GM18499 (cell line): ENCODE measurements around the gene UST.
"Not testable (repeated sequence)": the region's sequence is repeated elsewhere in the genome, so short reads cannot be mapped to it uniquely, and the experiment has no call there.

ENCODE experiments used
- ATAC-seq: cut with Tn5 transposase; IDR thresholded peaks from one replicate; pipeline ENCODE4 v1.9.1; 2021; ENCODE audit warnings: moderate number of reproducible peaks; ENCODE audit not compliant: insufficient read depth, unreplicated experiment

Gene UST

DNA sequence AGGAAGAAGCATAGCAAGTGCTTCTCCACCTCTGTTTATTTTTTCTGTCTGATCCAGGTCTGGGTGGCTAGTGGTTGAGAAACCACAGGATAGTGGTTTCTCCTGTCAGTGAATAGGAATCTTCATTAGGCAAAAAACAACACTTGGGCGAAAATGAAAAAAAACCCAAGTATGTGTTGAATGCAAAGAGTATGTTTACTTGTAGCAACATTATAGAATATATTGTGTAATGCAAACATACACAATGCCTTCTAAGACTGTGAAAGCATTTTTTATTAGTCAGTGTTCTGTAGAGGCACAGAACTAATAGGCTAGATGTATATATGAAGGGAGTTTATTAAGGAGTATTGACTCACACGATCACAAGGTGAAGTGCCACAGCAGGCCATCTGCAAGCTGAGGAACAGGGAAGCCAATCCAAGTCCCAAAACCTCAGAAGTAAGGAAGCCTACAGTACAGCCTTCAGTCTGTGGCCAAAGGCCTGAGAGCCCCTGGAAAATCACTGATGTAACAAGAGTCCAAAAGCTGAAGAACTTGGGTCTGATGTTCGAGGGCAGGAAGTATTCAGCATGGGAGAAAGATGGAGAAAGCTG, 111.1 kb downstream of the UST start:
- no peak for ATAC-seq

DNA sequence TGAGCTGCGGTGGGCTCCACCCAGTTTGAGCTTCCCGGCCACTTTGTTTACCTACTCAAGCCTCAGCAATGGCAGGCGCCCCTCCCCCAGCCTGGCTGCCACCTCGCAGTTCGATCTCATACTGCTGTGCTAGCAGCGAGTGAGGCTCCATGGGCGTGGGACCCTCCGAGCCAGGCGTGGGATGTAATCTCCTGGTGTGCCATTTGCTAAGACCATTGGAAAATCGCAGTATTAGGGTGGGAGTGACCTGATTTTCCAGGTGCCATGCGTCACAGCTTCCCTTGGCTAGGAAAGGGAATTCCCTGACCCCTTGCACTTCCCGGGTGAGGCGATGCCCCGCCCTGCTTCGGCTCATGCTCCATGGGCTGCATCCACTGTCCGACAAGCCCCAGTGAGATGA, 117.3 kb downstream of the UST start:
- ATAC-seq: not testable (repeated sequence)

DNA sequence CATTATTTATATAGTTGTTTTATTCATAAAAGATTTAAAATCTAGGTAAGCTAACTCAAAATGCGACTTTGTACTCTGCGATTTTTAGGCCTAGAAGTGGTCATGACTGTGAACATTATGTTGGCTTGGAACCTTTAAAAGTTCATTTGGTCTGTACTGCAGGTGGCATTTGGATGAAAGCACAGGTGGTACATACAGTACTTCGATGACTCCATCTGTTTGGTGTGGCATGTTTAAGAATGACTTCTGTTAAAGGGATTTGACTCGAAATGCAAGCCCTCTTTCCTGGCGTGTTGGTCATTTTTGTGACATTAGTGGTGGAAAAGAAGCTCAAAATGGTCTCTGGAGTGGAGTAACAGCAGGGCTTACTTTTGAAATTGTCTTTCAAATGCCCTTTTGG, 118.1 kb downstream of the UST start:
- ATAC-seq: no peak

DNA sequence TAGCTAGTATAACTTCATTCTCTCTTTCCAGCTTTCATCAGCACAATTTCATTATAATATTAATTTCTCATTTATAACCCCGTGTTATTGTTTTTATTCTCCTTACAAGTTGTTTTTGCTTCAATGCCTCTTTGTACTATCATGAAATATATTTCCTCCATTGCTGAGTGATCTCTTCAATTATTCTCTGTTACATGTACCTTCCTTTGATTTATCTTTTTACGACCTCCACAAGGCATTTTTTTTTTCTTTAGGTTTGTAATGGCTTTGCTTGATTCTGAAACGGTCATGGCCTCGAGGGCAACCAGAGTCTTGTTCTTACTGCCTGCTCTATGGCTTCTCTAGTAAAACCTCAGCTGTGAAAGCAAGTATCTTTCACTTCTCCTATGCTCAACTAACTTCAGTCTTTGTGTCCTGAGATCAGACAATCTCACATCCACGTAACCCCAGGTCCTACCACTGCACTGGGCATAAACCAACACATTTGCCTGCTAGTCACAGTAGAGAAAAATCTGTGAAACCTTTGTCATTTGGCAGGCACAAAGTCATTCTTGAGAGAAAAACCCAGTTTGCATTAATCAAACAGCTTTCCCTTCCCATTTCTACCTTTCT, 119.9 kb downstream of the UST start:
- ATAC-seq: peak; percentile 98

DNA sequence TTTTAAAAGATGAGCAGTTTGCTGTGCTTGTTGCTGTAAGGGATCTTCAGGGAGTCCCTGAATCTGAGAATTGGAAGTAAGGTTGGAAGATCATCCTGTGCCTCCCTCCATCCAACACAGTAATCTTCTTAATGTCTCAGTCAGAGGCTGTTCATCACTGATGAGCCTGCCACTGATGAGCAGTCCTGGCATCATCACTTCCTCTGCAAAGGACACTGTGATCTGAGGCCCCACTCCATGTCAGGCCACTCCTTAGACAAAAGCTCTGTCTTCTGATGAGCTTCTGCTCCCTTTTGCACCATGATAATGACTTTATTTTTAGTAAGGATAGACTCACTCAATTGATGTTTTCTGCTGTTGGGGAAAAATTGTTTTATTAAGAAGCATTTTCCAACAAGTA, 121.0 kb downstream of the UST start:
- ATAC-seq: no peak

DNA sequence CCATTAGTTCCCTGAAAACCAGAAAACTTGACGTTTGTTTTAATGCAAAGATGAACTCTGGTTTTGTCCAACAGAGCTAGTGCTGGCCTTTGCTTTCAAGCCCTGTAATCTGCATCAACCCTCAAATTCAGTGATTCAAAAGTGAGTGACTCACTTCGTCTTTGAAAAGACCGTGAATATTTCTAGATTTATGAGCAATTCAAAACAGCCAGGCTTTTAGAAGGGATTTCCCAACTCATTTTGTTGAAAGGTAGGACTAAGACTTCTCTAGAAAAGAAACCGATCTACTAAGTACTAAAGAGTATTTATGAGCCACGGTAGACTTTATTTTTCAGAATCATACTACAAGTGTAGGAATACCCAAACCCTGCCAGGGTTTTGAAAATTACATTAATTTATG, 121.5 kb downstream of the UST start:
- no peak for ATAC-seq

DNA sequence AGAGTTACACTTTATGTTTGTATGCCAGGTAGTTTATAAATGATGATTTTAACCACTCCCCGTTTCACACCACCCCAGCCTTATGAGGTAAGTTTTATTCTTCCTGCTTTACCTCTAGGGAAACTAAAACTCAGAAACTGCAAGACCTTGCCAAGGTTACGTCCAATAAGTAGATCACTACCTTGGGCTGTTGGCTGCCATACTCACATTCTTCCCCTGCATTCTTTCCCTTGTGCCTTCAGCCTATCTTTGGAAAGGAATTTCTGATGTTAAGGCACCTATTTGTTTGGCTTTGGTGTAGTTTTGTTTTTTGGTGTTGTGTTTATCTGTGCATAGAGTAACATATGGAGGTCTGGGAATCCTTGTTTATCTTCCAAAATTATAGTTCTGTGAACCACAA, 122.1 kb downstream of the UST start:
- ATAC-seq: no peak

DNA sequence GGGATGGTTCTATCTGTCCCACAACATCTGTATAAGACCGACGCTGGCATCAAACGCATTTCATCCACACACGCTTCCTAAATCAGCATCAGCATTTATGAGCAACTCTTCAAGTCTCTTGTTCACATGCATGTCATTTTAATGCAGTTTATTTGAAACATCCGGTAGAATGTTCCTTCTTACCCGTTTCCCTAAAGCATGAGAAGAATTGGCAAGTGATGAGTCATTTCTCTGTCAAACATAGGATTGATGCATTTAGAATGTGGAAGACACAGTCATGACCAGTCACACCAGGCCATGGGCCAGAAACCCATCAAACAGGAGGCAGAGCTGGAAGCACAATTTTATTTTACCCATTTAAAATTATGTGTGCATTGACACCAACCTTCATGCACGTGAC, 122.8 kb downstream of the UST start:
- no peak for ATAC-seq

DNA sequence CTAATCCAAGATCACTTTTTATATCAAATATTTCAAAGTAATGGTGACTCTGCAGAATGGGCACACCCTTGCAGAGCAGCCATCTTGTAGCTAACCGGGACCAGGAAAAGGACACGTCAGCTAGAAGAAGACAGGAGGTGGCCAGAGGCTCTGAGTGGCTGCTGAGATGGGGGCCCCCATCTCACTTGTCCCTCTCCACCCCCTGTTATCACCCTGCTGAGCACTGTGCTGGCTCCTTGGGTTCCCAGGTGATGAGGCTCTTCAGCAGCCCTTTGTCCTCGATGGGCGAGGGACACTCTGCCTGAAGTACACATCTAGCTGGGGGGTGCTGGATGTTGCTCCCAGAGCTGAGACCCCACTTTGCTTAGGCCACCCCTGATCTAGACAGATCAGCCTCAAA, 126.3 kb downstream of the UST start:
- no peak for ATAC-seq

DNA sequence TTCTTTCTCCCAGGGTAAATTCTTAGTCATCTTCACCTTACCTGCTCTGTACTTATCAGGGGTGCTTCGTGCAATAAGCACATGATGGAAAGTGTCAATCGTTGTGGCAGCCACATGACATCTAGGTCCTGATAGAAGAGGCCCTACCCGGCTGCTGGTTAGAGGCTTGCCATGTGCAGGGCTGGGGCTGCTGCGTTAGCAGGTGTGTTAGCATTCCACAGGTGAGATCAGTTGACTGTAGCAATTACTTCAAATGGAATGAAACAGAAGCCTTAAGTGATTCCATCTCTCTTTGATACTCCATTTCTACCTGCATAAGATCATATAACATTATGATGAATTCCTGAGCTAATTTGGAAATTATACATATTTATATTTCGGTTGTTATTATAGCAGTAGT, 127.0 kb downstream of the UST start:
- ATAC-seq: no peak

DNA sequence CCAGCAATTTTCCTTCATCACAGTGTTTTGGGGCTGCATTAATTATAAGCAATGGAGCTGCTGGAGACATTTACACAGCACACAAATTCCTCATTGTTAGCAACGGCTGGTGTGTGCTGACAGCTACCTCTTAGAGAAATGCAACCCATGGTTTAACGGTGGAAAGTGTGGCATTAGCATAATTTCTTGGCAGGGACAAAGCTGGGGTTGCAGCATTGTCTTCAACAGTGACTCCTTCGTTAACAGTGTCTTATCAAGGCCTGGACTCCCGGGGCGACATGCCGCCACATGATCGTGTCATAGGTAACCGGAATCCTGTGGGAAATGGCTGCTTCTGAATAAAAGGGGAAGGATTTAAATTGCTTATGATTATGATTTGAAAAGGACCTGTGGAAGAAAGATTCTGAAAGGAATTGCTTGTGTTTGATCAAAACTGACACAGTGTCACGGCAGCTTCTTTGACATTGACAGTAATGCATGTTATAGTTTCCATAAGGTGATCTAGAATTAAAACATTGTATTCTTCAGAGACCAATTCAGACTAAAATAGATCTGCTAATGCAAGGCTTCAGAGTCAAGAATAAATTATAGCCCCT, 128.0 kb downstream of the UST start:
- ATAC-seq: no peak

DNA sequence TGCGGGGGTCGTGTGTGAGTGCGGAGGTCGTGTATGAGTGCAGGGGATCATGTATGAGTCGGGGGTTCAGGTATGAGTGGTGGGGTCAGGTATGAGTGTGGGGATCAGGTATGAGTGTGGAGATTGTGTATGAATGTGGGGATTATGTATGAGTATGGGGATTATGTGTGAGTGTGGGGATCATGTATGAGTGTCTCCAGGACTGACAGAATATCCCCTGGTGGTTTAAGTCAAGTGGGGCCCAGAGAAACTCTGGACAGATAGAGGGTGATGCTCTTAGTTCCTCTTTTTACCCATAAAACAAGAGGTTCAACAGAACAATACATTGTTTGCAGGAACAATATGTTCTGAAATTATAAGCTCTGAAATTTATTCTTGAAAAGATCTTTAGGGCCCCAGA, 131.9 kb downstream of the UST start:
- ATAC-seq: no peak

DNA sequence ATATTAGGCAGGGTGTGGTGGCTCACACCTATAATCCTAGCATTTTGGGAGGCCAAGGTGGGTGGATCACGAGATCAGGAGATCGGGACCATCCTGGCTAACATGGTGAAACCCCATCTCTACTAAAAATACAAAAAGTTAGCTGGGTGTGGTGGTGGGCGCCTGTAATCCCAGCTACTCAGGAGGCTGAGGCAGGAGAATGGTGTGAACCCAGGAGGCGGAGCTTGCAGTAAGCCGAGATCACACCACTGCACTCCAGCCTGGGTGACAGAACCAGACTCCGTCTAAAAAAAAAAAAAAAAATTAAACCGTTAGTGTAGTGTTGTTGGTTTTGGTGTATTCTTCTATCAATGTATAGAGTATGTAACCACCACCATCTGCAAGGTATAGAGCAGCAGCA, 133.9 kb downstream of the UST start:
- not testable (repeated sequence) for ATAC-seq

DNA sequence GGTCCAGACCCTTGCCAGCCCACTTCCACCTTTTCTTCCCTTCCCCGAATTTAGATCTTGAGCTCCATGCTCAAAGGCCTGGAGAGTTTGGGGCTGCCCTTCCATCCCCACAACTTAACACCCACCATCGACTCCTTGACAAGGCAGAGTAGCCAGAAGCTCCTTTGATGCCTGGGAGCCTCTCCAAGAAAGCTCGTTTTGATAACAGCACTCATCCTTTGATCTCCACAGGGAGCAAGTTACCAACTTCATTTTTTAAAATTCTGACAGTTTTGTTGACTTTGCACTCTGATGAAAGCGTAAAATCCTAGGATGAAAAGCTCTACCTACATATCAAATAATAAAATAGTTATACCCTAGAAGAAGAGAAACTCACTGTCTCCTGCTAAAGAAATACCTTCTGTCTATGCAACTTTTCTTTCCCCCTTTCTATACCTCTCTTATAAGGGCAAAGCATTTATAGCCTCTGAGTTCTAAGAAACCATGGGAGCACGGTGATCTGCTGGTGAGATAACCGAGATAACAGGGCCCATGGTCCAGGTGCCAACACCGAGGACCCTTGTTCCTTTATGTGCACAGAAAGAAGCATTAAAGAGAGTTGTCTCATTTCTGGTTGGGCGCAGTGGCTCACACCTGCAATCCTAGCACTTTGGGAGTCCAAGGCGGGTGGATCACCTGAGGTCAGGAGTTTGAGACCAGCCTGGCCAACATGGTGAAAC, 134.9 kb downstream of the UST start:
- ATAC-seq: no peak

DNA sequence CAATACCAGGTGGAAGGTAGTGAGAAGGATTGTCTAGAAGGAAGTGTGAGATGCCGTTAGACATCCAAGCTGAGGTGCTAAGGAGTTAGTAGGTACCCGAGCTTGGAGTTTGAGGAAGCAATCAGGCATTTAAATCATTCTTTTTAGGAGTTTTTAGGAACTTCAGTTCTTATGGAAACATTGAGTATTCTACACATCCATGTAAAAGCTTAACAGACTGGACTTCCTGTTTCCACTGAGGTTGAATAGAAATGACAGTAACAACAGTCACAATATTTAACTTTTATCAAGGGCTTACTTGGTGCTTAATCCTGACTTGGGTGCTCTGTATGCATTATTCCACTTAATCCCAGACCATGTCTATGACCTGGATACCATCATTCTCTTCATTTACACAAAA, 136.4 kb downstream of the UST start:
- no peak for ATAC-seq

DNA sequence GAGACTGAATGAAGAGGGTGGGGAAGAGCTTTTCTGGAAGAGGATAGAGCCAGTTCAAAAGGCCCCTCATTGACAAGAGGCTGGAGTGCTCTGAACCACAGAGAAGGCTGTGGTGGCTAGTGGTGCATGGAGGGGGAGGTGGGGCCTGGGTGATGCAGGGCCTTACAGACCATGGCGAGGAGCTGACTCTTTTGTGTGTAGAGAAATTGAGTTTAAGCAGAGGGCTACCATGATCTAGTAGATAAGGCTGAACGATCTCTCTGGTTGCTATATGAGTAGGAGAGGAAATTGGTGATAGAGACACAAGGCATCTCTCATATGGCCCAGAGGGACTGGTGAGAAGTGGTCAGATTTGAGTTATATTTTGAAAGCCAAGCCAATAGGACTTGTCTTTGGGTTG, 137.6 kb downstream of the UST start:
- peak; percentile 63 for ATAC-seq

DNA sequence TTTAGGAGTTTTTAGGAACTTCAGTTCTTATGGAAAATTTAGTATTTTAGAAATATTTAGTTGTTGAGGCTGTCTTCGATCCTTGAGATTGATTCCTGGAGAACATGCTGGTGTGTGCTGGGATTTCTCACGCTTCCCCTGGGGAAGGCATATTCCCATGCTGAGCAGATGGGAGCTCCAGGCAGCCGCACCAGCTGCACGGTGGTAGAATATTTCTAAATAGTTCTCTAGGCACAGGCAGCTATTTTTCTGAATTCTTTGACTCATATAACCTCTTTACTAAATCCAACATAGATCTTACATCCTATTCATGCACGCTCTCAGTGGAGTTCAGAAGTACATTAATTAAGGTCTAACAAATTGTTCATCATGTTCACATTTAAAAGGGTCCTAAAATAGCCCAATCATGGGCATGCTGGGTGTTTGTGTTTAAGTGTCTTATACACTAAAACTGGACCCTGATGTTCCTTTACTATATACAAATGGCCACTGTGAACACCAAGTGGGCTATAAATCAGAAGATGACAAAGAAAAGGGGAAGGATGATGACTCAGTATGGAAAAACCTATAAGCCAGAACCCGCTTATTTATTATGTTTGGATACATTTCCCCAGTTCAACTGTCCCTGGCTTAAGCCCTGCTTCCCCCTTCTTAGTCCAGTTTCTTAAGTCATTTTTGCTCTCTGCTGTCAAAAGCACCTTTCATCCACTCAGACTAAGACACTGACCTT, 138.5 kb downstream of the UST start:
- ATAC-seq: no peak

DNA sequence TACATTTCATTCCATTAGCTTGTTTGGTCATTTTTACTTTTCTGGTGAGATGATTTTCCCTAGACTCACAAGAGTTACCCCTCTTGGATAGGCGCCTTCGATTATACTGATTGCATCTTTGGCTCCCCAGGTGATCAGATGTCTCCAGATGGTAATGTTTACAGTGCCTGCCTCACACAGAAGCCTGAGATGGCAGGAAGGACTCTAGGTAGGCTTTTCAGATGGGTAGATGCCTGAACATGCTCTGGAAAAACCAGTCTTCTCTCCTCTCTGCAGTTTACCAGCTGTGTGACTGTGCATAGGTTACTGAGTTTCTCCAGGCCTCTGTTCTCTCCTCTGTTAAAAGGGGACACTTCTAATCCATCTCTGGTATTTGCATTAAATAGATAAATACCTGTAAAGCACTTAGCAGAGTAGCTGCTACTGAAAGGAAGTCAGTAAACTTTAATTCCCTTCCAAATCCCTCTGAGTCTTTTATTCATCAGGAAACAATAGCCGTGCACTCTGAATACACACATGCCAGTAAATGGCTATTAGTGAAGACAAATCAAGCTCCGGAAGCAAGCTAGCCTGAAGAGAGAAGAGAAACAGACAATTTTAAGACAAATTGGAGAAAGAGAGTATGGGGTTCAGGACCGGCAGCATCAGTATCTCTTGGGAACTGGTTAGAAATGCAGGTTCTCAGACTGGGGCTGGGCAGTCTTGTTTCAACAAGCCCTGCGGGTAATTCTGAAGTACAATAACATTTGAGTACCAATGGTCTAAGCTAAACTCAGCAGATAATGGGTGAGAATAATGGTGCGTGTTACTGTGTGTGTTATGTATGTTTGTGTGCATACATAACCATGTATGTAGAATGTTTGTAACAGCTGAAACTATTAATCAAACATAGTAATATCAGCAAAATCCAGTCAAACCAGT, 139.4 kb downstream of the UST start:
- ATAC-seq: no peak

DNA sequence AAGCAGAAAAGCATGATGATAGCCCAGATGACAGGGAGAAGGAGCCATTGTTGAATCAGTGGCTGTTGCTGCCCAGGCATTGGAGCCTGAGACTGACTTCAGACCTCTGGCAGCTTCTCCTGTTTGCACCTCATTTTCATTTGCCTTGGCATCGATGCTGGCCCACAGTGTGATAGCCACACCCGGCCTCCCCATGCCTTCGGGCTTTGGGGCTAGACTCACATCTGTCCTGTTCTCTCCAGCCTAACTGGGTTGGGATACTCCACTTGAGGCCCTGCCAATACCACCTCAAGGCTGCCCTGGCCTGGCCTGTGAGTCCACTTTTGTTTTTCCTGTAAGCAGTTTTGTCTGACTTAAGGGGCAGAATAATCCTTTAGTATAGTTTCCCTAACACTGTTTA, 140.4 kb downstream of the UST start:
- ATAC-seq: no peak

DNA sequence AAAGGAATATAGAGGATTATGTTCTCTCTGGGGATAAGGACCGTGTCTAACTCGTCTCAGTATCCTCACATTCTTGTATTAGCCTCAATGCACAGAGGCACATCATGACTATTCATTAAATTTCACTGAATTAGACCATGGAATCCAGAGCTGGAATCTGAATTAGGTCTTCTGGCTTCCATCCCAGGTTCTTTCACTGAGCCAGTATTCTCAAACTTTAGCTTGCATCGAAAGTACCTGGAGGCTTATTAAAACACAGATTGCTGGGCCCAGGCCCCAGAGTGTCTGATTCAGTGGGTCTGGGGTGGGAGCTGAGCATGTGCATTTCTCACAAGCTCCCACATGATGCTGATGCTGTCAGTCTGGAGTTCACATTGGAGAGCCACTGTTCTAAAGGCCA, 142.0 kb downstream of the UST start:
- no peak for ATAC-seq
